ENCODE measurements around the gene NEDD8. TPM values are rescaled to one million over a fixed set of nuclear protein-coding genes. Genes with fewer than 3 reads are reported as not detected.

NEDD8 gene
- total RNA-seq, 1 experiment from 2014 or later, result 178 TPM

- POLR2A ChIA-PET, result interaction anchor here (1.9 kb wide), 1 partner anchor 11 kb away, joined by 4 read pairs; the partner anchor contains the start of gene TM9SF1
- H3K27me3 ChIP-seq (ENCODE audit: insufficient read depth, low read length), result no peaks in the 10 kb centered on the region
These were observed 25.7 kb downstream of the NEDD8 start for GRCh38 chr14:24206260-24207103.

More at GRCh38 chr14:24206260-24207103, 25.7 kb downstream of the NEDD8 start:
- H2AFZ ChIP-seq (ENCODE audit: low read depth, low read length, poor library complexity, severe bottlenecking), result no peak overlapping the region
- H3K4me2 ChIP-seq (ENCODE audit: low read length), result no peak overlapping the region
- no peaks in the 10 kb centered on the region for H4K20me1 ChIP-seq (ENCODE audit: insufficient read depth)
- ChIA-PET CTCF (no interaction called here), RAD21 (ENCODE audit: low non-redundant PET in 1 of 2, low total read pairs in 2 of 2, uncharacterized antibody in 2 of 2, unreplicated experiment in 2 of 2) (no interaction called here)
- ATAC-seq (no peak), DNase-seq (ENCODE audit: low read depth, low spot score) (no peak)
- H3K79me2 ChIP-seq (ENCODE audit: insufficient read depth, low read length), result peaks cover 4% of the 10 kb centered on the region; the same call in 1 of the 2 replicates
- H3K9me2 ChIP-seq (ENCODE audit: insufficient read depth), result no peaks in the 10 kb centered on the region
- H3K9ac ChIP-seq (ENCODE audit: low read length), result no peak overlapping the region
- no peaks in the 10 kb centered on the region for H3K4me1 ChIP-seq (ENCODE audit: control insufficient read depth in 1 of 2, insufficient read depth in 2 of 2, low read length in 2 of 2)
- intact Hi-C loops (cut with micrococcal nuclease), result no loop called here
- no TSS peak for BruUV-seq (replicated peaks)
- H3K9me3 ChIP-seq (ENCODE audit: control insufficient read depth in 1 of 2, insufficient read depth in 1 of 2, low read depth in 1 of 2, low read length in 2 of 2), result peaks cover 3 to 7% of the 10 kb centered on the region in 2 experiments; a peak in 1 of 4 replicates
- no peak overlapping the region for H3K4me3 ChIP-seq (replicated peaks in 1 of 2; ENCODE audit: low read depth in 1 of 2, low read length in 2 of 2)
- peaks cover 20 to 37% of the 10 kb centered on the region in 2 experiments for H3K36me3 ChIP-seq (ENCODE audit: control insufficient read depth in 1 of 2, insufficient read depth in 2 of 2, low read length in 2 of 2)
- no peak overlapping the region for H3K27ac ChIP-seq (ENCODE audit: low read depth, low read length)
- TF ChIP-seq CTCF (IDR thresholded peaks at IDR 0.05 in 2 of 3, conservative IDR thresholded peaks at IDR 0.05 in 1 of 3; ENCODE audit: borderline replicate concordance in 1 of 3, insufficient read depth in 1 of 3, low read depth in 2 of 3, low read length in 2 of 3), result no peak
- no peak for TF ChIP-seq MAX (IDR thresholded peaks at IDR 0.05)
- TF ChIP-seq ATF3 (IDR thresholded peaks at IDR 0.05), result no peak
- TF ChIP-seq FOSL1 (IDR thresholded peaks at IDR 0.05; ENCODE audit: low read depth), result no peak
- no peak for TF ChIP-seq ZBTB33 (IDR thresholded peaks at IDR 0.05; ENCODE audit: extremely low read depth, insufficient replicate concordance, low read length)
- no peak for TF ChIP-seq SRF (IDR thresholded peaks at IDR 0.05; ENCODE audit: low read depth)
- no peak for TF ChIP-seq RAD21 (IDR thresholded peaks at IDR 0.05; ENCODE audit: low read depth)
- no peak for TF ChIP-seq EZH2 (IDR thresholded peaks at IDR 0.05)
- no peak for TF ChIP-seq POLR2A (IDR thresholded peaks at IDR 0.05; ENCODE audit: borderline replicate concordance, extremely low read depth, insufficient read depth, insufficient read length)
- no peak for TF ChIP-seq JUND (IDR thresholded peaks at IDR 0.05)
- no peak for TF ChIP-seq ZFX (IDR thresholded peaks at IDR 0.05)
- TF ChIP-seq EGR1 (IDR thresholded peaks at IDR 0.05; ENCODE audit: low read depth), result no peak
- no peak for TF ChIP-seq POLR2AphosphoS5 (IDR thresholded peaks at IDR 0.05; ENCODE audit: low read depth, low read length)
- TF ChIP-seq ELF1 (IDR thresholded peaks at IDR 0.05; ENCODE audit: borderline replicate concordance, low read depth), result no peak

Measured in HCT116 (cell line).